Esophagus squamous epithelium (tissue), 4 donors: ENCODE data around the gene GAGE13.
"Not testable (repeated sequence)": the region's sequence is repeated elsewhere in the genome, so short reads cannot be mapped to it uniquely, and the experiment has no call there.

Experiments used
- POLR2A ChIP-seq, 4 donors: fragments of 450-650 bp; IDR thresholded peaks; one replicate each; pipeline ENCODE4 v1.6.1; 2017; ENCODE audit warnings: antibody characterized with exemption in 4 of 4, mild to moderate bottlenecking in 4 of 4, moderate library complexity in 3 of 4
- TF ChIP-seq, protein P1 (sequence below), 6 experiments: fragments of 450-650 bp in 4 of 6; fragments of 200-600 bp in 2 of 6; sonication (generic) in 2 of 6; IDR thresholded peaks; one replicate each; pipeline ENCODE4 v1.5.1; 2016 to 2019; ENCODE audit warnings: antibody characterized with exemption in 6 of 6, mild to moderate bottlenecking in 4 of 6, moderate library complexity in 4 of 6

DNA sequence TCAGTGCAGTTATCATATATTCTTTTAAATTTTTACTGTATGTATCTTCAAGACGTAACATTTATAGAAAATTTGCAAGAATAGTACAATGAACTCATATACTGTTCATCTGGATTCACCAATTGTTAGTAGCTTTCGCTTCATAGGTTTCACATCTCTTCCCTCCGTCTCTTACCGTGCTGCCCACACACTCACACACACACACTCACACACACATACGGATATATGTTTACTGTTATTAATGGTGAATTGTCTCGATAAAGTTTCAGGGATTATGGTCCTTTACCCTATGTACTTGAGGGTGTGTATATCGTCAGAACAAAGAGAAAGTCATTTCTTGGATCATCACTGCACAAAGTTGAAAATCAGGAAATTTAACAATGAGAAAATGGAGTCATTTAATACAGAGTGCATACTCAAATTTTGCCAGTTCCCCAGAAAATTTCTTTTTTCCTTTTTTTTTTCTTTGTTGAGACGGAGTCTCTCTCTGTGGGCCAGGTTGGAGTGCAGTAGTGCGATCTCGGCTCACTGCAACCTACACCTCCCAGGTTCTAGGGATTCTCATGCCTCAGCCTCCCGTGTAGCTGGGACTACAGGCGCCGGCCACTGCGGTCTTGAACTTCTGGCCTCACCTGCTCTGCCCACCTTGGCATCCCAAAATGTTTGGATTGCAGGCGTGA lies 13.3 kb downstream of the GAGE13 start:
- TF ChIP-seq, protein P1, sequence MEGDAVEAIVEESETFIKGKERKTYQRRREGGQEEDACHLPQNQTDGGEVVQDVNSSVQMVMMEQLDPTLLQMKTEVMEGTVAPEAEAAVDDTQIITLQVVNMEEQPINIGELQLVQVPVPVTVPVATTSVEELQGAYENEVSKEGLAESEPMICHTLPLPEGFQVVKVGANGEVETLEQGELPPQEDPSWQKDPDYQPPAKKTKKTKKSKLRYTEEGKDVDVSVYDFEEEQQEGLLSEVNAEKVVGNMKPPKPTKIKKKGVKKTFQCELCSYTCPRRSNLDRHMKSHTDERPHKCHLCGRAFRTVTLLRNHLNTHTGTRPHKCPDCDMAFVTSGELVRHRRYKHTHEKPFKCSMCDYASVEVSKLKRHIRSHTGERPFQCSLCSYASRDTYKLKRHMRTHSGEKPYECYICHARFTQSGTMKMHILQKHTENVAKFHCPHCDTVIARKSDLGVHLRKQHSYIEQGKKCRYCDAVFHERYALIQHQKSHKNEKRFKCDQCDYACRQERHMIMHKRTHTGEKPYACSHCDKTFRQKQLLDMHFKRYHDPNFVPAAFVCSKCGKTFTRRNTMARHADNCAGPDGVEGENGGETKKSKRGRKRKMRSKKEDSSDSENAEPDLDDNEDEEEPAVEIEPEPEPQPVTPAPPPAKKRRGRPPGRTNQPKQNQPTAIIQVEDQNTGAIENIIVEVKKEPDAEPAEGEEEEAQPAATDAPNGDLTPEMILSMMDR (IDR thresholded peaks at IDR 0.05), result not testable (repeated sequence)
- not testable (repeated sequence) for TF ChIP-seq POLR2A (IDR thresholded peaks at IDR 0.05)
